GM19468 (cell line): ENCODE data around the gene NRBF2.
"Not testable (repeated sequence)": the region's sequence is repeated elsewhere in the genome, so short reads cannot be mapped to it uniquely, and the experiment has no call there.

Experiments
- ATAC-seq: cut with Tn5 transposase; IDR thresholded peaks from one replicate; pipeline ENCODE4 v1.9.1; 2021; ENCODE audit warnings: mild to moderate bottlenecking, moderate library complexity, moderate number of reproducible peaks; ENCODE audit not compliant: unreplicated experiment; ENCODE audit errors: extremely low read depth

The NRBF2 gene

DNA sequence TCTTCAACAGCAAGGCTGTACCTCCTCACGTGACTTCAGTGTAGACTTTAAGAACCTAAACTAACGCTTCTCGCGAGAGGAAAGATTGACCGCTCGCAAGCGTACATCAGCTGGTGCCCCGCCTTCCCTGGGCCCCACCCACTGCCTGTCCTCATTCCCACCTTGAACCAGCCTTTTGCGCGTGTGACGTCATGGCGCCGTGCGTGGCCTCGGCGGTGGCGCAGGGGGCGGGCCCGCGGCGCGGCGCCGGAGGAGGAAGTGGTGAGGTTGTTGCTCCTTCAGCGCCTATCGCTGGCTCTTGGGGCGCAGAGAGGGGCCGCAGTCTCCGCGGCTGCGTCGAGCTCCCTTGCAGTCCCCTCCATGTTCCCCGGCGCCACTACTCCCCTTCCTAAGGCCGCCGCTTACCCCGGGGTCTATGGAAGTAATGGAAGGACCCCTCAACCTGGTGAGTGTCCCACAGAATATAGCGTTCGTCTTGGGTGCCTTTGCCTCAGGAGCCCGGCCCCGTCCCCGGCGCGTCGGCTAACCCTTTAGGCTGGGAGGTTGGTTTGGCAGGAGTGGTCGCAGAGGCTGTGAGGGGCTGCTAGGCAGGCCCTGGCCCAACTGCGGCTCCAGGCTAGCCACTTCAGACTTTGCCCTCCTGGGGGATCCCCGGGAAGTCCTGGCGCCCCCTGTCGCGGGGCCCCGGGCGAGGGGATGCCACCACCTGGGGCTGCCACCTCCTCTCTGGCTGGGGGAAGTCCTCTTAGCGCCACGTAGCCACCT is at the start of gene NRBF2:
TSS of gene NRBF2 (plus strand) at position 273 of the 765 bp plus-strand sequence. CDS start at position 416, 143 bp downstream.
- peak; percentile 97 for ATAC-seq

- not testable (repeated sequence) for ATAC-seq
Observed at GRCh38 chr10:63083406-63083805, 49.7 kb upstream of the NRBF2 start.

GRCh38 chr10:63083904-63084689 is 49.0 kb upstream of the NRBF2 start:
- no peak for ATAC-seq

GRCh38 chr10:63084690-63085382 is 48.3 kb upstream of the NRBF2 start:
- no peak for ATAC-seq

DNA sequence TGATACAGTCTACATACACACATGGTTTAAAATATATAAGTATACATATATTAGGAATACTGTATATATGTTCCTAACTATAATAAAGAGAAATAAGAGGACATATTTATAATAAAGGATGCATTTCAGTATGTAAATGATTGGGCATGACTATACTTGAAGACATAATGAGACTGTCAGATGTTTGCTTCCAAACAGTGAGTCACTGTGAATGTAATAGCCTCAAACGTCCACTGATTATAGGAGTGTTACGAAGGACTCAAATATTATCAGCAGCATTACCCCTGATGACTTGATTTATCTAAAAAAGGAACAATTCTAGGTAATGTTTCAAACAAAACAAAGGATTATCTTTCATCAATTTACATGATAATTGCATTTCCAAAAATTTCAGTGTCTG is 39.9 kb upstream of the NRBF2 start:
- ATAC-seq: no peak

DNA sequence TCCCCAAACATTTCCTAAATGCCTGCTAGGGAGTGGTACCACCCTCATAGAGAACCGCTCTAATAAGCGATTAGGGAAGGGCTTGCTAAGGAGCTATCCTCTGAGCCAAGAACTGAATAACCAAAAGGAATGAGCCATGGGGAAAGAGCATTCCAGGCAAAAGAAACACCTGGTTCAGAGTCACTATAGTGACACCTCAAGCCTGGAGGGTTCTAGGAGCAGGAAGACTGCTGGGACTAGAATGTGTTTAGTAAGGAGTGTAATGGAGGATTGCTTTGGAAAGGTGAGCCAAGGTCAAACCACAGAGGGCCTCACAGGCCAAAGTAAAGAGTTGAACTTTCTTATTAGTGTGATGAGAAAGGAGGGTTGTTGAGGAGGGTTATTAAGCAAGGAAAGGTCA is 38.7 kb upstream of the NRBF2 start:
- no peak for ATAC-seq

GRCh38 chr10:63094881-63095280 is 38.2 kb upstream of the NRBF2 start:
- ATAC-seq: no peak

DNA sequence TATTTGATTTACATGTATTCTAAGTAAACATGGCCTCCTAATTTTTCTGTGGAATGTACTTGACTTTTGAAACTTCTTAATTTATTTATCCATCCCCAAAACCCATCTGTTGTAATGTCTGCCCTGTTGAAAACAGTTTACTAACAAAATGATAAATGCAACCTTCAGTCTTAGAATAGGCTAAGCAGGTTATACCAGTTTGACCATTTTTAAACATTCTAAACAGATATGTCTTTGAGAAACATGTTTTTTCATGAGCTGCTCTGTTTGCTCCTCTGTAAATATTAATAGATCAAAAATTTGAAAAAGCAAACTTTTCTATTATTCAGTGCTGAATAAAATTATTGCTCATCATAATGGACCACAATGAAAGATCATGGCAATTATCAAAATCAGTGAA is 33.4 kb upstream of the NRBF2 start:
- no peak for ATAC-seq

DNA sequence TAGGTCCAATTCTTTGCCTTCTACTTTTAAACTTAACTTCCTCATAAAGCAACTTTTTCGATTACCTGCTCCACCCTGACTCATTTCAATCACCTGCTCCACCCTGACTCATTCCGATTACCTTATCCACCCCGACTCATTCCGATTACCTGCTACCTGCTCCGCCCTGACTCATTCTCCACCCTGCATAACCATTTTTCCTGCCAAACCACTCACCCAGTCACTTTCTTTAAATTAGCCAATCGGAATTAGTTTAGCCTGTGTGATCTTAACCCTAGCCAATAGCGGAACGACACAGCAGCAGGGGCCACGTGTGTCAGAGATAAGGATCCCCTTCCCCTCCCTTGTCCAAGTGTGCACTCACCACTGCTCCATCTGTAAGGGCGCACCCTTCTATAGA is 32.0 kb upstream of the NRBF2 start:
- not testable (repeated sequence) for ATAC-seq

DNA sequence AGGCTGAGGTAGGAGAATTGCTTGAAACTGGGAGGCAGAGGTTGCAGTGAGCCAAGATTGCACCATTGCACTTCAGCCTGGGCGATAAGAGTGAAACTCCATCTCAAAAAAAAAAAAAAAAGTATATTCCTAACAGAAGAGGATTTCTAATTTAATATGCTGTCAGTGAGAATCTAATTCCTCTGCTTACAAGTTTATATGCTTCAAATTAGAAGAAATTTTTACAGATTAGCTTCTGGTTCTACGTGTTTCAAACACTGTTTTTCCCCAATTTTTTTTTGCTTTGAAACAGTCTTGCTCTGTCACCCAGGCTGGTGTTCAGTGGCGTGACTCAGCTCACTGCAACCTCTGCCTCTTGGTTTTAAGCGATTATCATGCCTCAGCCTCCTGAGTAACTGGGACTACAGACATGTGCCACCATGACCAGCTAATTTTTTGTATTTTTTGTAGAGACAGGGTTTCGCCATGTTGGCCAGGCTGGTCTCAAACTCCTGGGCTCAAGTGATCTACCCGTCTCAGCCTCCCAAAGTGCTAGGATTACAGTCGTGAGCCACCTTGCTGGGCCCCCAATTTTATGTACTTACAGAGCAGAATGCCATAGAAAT is 30.7 kb upstream of the NRBF2 start:
- ATAC-seq: not testable (repeated sequence)

GRCh38 chr10:63103178-63103577 is 29.9 kb upstream of the NRBF2 start:
- ATAC-seq: not testable (repeated sequence)

- no peak for ATAC-seq
Observed at GRCh38 chr10:63103971-63104409, 29.1 kb upstream of the NRBF2 start.

DNA sequence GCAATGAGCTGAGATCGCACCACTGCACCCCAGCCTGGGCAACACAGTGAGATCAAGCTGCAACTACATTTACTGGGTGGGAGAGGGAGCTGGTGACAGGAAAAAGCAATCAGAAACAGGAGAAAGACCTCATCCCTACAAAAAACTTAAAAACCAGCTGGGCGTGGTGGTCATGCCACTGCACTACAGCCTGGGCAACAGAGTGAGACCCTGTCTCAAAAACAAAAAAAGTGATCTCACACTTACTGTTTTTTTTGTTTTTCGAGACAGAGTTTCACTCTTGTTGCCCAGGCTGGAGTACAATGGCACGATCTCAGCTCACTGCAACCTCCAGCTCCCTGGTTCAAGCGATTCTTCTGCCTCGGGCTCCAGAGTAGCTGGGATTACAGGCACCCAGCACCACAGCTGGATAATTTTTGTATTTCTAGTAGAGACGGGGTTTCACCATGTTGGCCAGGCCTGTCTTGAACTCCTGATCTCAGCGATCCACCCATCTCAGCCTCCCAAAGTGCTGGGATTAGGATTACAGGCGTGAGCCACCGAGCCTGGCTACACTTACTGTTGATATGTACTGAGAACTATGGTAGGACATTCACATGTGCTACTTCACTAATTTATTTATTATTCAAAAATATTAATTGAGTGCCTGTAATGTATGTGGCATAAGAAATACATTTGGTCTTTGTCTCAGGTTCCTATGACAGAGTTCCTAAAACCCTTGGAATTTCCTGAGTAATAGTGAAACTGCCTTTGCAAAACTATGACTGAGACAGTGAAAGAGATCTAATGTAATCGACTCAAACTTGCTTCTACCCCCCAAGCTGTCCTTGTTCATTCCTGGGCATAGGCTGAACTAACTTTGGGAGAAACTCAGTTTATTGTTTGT is 27.7 kb upstream of the NRBF2 start:
- ATAC-seq: no peak

DNA sequence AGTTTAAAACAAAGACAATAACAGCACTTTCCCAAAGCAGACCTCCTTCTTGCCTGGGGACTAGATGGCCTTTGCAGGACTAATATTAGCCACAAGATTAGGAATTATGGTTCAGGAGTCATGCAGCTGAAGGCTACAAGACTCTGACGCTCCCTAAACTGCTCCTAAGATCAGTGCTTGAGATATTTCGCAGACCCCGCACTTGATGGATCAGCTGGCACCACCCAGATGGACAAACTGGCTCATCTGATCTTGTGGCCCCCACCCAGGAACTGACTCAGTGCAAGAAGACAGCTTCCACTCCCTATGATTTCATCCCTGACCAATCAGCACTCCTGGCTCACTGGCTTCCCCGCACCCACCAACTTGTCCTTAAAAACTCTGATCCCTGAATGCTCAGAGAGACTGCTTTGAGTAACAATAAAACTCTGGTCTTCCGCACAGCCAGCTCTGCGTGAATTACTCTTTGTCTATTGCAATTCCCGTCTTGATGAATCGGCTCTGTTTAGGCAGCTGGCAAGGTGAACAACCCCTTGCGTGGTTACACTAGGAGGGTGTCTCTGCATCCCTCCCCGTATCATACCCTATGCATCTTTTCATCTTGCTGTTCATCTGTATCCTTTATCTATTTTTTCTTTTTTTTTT is 26.9 kb upstream of the NRBF2 start:
- ATAC-seq: no peak

DNA sequence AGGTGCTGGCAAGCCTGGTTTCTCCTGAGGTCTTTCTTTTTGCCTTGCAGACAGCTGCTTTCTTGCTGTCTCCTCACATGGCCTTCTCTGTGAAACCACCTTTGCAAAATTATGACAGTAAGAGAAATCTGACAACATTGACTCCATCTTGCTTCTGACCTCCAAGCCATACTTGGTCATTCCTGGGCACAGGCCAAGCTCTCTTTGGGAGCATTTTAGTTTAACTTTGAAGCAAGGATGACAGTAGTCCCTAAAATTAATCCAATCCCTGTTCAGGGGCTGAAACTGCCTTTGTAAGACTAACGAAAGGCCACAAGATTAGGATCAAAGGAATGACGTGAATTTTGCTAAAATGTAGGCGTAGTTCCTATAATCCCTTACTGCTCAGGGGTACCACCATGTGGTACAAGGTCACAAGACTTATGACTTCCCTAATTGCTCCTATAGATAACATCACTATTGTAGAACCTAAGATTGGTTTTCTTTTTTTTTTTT is 25.1 kb upstream of the NRBF2 start:
- ATAC-seq: no peak

GRCh38 chr10:63110940-63111339 is 22.2 kb upstream of the NRBF2 start:
- ATAC-seq: no peak

GRCh38 chr10:63114031-63114814 is 18.9 kb upstream of the NRBF2 start:
- no peak for ATAC-seq
